ENCODE measurements around the gene ITGAL. TPM values are rescaled to one million over a fixed set of nuclear protein-coding genes. Genes with fewer than 3 reads are reported as not detected.

Gene ITGAL
- total RNA-seq, 1 experiment from 2014 or later = not detected

DNA sequence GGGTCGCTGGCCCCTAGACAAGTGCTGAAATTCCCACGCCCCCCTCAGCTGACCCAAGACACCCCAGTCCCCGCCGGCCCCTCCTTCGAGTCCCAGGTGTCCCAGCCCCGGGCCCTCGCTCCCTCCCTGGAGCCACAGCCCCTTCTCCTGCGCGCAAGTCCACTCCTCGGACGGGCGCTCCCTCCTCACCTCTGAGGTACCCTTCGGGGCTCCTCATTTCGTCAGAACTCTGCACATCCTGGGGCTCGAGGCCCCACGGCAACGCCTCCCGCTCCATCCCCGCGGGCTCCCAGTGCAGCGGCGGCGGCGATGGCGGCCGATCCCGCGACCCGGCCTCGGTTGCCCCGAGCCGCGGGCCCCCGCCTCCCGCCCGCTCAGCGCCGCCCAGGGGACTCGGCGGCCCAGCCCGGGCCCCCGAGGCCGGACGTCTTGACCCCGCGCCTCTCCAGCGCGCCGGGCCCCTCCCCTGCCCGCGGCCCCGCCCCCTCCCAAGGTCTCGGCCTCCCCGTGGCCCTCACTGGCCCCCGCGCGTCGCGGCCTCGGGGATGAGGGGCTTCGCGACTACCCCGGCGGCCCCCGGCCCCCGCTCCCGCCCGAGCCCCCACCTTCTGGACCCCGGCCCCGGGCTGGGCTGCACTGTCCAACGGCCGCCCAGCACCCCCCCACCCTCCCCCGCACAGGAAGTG, 53.7 kb downstream of the ITGAL start, which contains the start of gene ZNF768:
ZNF768 (minus strand) TSS at position 430 of the 686 bp plus-strand sequence; CDS start at position 277, 153 bp downstream.
- no TSS peak for BruUV-seq (replicated peaks)
- Histone ChIP-seq H3K4me1 (ENCODE audit: insufficient read depth, low read length, poor library complexity, severe bottlenecking) (peaks cover 12% of the 10 kb centered on the region), H3K4me3 (ENCODE audit: low read depth, low read length, poor library complexity, severe bottlenecking) (peak within 1 kb of the TSS; percentile 86), H3K27ac (ENCODE audit: low read depth, low read length, poor library complexity, severe bottlenecking) (peak within 1 kb of the TSS; percentile 95), H3K36me3 (ENCODE audit: insufficient read depth, low read length, poor library complexity, severe bottlenecking) (peaks cover 15% of the 10 kb centered on the region), H3K9me3 (ENCODE audit: low read depth, low read length, poor library complexity, severe bottlenecking) (no peaks in the 10 kb centered on the region), H3K27me3 (replicated peaks; ENCODE audit: insufficient read depth, low read depth, low read length, poor library complexity) (no peaks in the 10 kb centered on the region)
- TF ChIP-seq EZH2 (IDR thresholded peaks at IDR 0.05; ENCODE audit: borderline replicate concordance, low read depth, low read length, poor library complexity, severe bottlenecking) = no peak
- TF ChIP-seq, protein P1, sequence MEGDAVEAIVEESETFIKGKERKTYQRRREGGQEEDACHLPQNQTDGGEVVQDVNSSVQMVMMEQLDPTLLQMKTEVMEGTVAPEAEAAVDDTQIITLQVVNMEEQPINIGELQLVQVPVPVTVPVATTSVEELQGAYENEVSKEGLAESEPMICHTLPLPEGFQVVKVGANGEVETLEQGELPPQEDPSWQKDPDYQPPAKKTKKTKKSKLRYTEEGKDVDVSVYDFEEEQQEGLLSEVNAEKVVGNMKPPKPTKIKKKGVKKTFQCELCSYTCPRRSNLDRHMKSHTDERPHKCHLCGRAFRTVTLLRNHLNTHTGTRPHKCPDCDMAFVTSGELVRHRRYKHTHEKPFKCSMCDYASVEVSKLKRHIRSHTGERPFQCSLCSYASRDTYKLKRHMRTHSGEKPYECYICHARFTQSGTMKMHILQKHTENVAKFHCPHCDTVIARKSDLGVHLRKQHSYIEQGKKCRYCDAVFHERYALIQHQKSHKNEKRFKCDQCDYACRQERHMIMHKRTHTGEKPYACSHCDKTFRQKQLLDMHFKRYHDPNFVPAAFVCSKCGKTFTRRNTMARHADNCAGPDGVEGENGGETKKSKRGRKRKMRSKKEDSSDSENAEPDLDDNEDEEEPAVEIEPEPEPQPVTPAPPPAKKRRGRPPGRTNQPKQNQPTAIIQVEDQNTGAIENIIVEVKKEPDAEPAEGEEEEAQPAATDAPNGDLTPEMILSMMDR (conservative IDR thresholded peaks at IDR 0.05; ENCODE audit: low read depth, low read length) = no peak
- ChIA-PET POLR2A (ENCODE audit: low non-redundant PET) (interaction anchor here (0.6 kb wide), 1 partner anchor 40 kb away, joined by 3 read pairs; no protein-coding TSS in a partner anchor), CTCF (interaction anchor here (0.7 to 1.1 kb wide), 2 partner anchors 9 to 72 kb away, joined by 3 to 5 read pairs; no protein-coding TSS in a partner anchor)
- DNase-seq (ENCODE audit: low spot score) = peak; percentile 21
- intact Hi-C loops (cut with micrococcal nuclease; ENCODE audit: unreplicated experiment) = no loop called here

DNA sequence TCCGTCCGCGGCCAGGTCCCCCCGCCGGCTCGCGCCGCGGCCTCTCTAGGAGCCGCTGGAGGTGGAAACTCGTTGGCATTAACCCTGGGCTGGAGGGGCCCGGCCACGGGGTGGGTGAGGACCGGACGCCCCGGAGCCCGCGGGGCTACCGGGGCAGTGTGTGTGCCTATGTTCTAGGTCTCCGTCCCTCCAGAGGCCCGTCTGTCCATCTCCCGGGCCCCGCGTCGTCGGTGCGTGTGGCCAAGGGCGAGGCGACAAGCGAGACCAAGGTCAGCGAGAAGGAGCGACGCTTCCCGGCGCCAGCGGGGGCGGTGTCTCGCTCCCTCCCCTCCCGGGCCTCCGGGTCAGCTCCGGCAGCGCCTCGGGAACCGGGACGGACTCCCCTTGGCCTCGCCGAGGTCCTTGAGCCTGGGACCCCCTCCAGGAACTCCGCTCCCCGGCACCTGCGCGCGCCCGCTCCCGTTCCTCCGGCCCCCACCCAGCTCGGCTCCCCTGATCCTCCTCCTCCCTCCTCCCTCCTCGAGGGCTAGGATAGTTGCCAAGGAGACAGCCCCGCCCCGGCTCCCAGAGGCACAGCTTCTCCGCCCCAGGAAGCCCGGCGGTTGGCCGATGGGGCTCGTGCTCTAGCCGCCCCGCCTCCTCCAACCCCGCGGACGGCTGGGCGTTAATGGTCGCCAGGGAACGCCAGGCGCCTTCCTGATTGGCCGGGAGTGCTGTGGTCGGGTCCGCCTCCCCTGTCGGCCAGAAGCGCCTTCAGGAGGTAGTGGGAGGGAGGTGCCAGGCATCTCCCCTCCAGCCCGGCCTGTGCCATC, 54.5 kb downstream of the ITGAL start:
- peaks cover 18% of the 10 kb centered on the region for H3K36me3 ChIP-seq (ENCODE audit: insufficient read depth, low read length, poor library complexity, severe bottlenecking)
- peak overlapping the region; percentile 95 for H3K27ac ChIP-seq (ENCODE audit: low read depth, low read length, poor library complexity, severe bottlenecking)
- CTCF ChIA-PET = interaction anchor here (0.7 to 1.1 kb wide), 2 partner anchors 9 to 71 kb away, joined by 3 to 5 read pairs; no protein-coding TSS in a partner anchor
- no peak for TF ChIP-seq EZH2 (IDR thresholded peaks at IDR 0.05; ENCODE audit: borderline replicate concordance, low read depth, low read length, poor library complexity, severe bottlenecking)
- TF ChIP-seq, protein P1 (conservative IDR thresholded peaks at IDR 0.05; ENCODE audit: low read depth, low read length) = peak; percentile 33; the same call in 1 of the 2 replicates
- peak overlapping the region; percentile 86 for H3K4me3 ChIP-seq (ENCODE audit: low read depth, low read length, poor library complexity, severe bottlenecking)
- no TSS peak for BruUV-seq (replicated peaks)
- peaks cover 12% of the 10 kb centered on the region for H3K4me1 ChIP-seq (ENCODE audit: insufficient read depth, low read length, poor library complexity, severe bottlenecking)
- intact Hi-C loops (cut with micrococcal nuclease; ENCODE audit: unreplicated experiment) = loop anchor here (1.0 kb wide), 1 partner anchor 131 kb away; the partner anchor contains the start of gene FBRS
- DNase-seq (ENCODE audit: low spot score) = peak; percentile 99
- H3K9me3 ChIP-seq (ENCODE audit: low read depth, low read length, poor library complexity, severe bottlenecking) = no peaks in the 10 kb centered on the region
- no peaks in the 10 kb centered on the region for H3K27me3 ChIP-seq (replicated peaks; ENCODE audit: insufficient read depth, low read depth, low read length, poor library complexity)
- POLR2A ChIA-PET (ENCODE audit: low non-redundant PET) = interaction anchor here (0.6 kb wide), 2 partner anchors 39 to 612 kb away, joined by 3 to 5 read pairs; no protein-coding TSS in a partner anchor

DNA sequence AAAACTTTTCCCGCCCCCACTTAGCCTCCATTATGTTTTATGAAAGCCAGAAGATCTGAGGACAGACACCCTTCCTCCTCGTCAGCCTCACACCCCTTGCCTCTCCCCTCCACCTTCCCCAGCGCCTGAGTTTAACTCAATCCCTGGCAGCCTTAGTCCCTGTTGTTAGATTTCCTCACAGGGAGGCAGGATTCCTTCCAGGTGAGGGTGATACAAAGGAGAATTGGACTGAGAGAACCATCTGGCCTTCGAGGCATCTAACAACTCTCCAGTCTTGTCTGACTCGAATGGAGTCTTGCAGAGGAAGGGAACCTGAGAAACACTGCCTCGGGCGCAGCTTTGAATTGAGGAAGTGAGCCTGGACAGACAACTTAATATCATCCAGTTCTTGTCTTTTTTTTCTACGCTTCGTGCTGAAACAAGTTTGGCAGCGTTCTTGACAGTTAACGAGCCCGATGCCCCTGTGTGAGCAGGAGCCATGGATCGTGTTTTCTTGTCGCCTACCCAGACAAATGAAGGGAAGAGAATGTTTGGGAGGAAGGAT, 55.2 kb downstream of the ITGAL start:
- Histone ChIP-seq H3K27ac (ENCODE audit: low read depth, low read length, poor library complexity, severe bottlenecking) (peak overlapping the region; percentile 72), H3K4me3 (ENCODE audit: low read depth, low read length, poor library complexity, severe bottlenecking) (peak overlapping the region; percentile 86), H3K36me3 (ENCODE audit: insufficient read depth, low read length, poor library complexity, severe bottlenecking) (peaks cover 24% of the 10 kb centered on the region), H3K9me3 (ENCODE audit: low read depth, low read length, poor library complexity, severe bottlenecking) (no peaks in the 10 kb centered on the region), H3K4me1 (ENCODE audit: insufficient read depth, low read length, poor library complexity, severe bottlenecking) (peaks cover 12% of the 10 kb centered on the region), H3K27me3 (replicated peaks; ENCODE audit: insufficient read depth, low read depth, low read length, poor library complexity) (no peaks in the 10 kb centered on the region)
- TF ChIP-seq, protein P1 (conservative IDR thresholded peaks at IDR 0.05; ENCODE audit: low read depth, low read length) = no peak
- TF ChIP-seq EZH2 (IDR thresholded peaks at IDR 0.05; ENCODE audit: borderline replicate concordance, low read depth, low read length, poor library complexity, severe bottlenecking) = no peak
- intact Hi-C loops (cut with micrococcal nuclease; ENCODE audit: unreplicated experiment) = loop anchor here (1.0 kb wide), 1 partner anchor 131 kb away; the partner anchor contains the start of gene FBRS
- POLR2A ChIA-PET (ENCODE audit: low non-redundant PET) = interaction anchor here (0.6 kb wide), 1 partner anchor 611 kb away, joined by 5 read pairs; no protein-coding TSS in a partner anchor
- DNase-seq (ENCODE audit: low spot score) = no peak
- CTCF ChIA-PET = interaction anchor here (1.1 kb wide), 1 partner anchor 8 kb away, joined by 5 read pairs; no protein-coding TSS in a partner anchor
- BruUV-seq (replicated peaks) = TSS peak; percentile 92

All from A673 (cell line).